IPS DF 19.7 (cell line): ENCODE results near the gene COL16A1.

Experiments
- DNase-seq: peaks from one replicate; pipeline ENCODE4 v3.0.0-alpha.2; 2013; ENCODE audit warnings: low read depth, low spot score

Gene COL16A1

GRCh38 chr1:31688233-31688918 is 15.4 kb downstream of the COL16A1 start:
- DNase-seq: no peak

DNA sequence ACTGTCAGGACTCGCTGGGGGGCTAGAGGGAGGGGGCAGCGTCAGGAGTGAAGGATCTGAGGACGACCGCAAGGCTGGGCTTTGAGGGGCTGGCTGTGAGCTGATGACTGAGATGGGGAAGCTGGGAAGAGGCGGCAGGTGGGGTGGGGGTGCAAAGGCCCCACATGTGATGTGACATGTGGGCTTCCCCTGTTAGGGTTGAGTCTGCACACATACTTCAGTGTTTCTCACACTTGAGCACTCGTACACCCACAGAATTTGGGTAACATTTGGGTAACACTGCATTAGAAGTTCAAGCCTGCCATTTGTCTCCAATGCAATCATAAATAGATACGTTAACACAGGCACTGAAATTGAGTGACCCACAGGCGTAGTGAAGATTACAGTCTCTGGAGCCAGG is 16.2 kb downstream of the COL16A1 start:
- no peak for DNase-seq

GRCh38 chr1:31685795-31686194 is 18.0 kb downstream of the COL16A1 start:
- DNase-seq: no peak

DNA sequence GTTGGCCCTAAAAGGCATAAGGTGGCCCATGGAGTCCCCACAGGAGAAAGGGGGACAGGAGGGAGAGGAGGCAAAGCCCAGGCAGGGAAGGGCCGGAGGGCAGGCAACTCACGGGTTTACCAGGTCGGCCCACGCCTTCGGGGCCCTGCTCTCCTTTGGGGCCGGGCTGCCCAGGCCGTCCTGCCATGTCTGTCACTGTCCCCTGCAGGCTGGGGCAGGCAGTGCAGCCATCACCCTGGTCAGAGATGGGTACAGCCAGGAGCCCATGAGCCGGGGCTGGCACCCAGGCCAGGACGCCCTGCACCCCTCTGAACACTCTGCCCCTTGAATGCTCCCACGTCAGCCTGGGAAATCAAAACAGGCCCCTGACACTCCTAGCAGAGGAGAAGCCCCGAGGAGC is 19.8 kb downstream of the COL16A1 start:
- no peak for DNase-seq

GRCh38 chr1:31681415-31681814 is 22.4 kb downstream of the COL16A1 start:
- DNase-seq: no peak

DNA sequence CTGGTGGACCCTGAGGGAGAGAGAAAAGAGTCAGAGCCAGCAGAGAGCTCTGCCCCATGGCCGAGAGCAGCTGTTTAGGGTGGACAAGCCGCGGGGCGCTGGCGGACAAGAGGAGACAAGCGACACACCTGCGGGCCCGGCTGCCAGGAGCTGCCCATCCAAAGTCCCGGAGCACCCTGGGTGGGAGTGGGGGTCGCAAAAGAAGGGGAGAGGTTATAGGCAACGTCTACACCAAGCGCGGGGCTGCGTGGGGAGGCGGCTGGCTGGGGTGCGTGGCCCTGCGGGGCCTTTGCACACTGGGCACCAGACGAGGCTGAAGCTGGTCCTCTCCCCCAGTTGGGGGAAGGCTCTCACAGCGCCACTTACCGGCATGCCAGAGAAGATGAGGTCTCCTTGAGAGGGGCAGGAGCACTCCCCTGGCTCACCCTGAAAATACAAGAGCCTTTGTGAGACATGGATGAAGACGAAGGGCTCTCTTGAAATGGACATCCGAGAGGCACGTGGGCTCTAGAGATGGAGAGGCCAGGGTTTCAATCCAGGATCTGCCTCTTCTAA is 24.1 kb downstream of the COL16A1 start:
- DNase-seq: no peak

DNA sequence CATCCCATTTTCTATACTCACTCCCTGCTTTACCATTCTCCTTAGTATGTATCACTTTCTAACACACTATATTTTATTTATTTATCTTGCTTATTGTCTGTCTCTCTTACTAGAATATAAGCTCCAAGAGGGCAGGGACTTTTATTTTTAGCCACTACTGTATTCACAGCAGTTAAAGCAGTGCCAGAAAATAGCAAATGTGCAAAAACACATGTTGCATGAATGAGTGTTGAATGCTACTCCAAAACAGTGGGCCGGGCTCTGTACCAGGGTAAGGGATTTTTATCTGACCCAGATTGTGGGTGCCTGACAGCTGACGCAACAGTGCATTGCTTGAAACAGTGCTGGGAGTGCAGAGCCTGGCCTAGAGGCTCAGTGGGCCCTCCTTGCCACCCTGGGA is 24.7 kb downstream of the COL16A1 start:
- DNase-seq: no peak

DNA sequence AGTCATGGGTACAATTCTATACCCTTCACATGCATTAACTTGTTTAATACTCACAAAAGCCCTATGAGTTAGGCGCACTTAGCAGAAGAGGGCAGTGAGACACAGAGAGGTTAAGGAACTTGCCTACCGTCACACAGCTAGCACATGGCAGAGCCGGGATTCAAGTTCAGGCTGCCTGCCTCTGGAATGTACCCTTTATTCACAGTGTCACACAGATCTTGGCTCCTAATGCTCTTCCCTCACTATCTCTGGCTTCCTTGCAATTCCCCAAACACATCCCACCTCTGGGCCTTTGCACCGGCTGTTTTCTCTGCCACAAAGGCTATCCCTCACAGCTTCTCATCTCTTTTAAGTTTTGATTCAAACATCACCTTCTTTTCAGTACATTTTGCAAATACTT is 25.1 kb downstream of the COL16A1 start:
- no peak for DNase-seq

DNA sequence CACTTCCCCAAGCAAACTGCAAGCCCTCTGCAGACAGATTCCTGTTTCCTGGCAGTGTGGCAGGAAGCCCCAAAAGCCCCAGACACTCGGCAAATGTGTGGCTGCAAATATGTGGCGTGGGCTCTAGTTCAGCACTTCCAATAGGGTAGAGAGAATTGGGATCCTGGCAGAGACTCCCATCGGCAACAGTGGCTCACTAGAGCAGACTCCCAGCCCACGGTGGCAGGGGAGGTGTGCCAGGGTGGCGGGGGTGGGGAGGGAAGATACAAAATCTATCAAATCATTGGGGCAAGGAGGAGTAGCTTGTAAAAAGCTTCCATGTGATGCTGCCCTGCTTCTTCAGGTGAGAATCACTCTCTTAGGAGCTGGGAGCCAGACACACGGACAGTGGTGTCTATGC is 25.9 kb downstream of the COL16A1 start:
- no peak for DNase-seq

DNA sequence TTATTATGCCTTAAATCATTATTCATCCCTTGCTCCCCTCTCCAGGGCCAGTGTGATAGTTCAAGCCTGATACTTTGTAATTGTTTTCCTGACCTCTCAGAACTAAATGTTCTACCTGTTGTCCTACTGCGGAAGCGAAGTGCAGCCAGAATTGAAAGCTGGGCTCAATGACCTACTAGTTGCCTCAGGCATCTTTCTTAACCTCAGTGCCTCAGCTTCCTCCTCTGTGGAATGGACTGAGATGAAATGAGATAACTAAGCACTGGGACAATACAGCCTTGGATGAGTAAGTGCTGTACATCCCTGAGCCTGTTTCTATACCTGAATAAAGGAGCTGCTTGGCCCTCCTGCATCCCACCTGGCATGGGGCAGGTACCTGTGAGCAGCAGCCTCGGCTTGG is 26.4 kb downstream of the COL16A1 start:
- DNase-seq: no peak

DNA sequence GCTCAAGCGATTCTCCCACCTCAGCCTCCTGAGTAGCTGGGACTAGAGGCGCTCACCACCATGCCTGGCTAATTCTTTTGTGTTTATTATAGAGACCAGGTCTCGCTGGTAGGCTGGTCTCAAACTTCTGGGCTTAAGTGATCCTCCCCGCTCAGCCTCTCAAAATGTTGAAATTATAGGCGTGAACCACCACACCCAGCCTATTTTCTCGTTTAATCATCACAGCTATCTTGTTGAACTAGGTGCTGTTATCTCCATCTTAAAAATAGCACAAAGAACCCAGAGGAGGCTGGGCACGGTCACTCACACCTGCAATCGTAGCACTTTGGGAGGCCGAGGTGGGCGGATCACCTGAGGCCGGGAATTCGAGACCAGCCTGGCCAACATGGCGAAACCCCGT is 28.1 kb downstream of the COL16A1 start:
- no peak for DNase-seq

- DNase-seq: no peak
These were observed 28.7 kb downstream of the COL16A1 start for GRCh38 chr1:31675161-31675560.

DNA sequence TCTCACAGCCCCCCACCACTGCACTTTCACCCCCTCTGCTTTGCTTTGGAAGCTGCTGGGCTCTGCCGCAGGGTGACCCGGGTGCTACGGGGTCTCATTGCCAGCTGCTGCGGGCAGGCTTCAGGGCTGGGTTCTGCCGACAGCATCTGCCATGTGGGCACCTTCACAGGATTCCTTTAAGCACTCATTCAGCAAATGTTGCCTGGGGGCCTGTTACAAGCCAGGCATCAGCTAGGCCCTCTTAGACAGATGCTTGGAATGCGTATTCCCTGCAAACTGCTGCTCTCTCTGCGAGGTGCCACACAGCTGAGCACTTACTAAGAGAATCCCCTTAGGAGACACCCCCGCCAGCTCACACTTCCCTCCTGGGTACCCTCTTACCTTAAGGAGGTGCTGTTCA is 29.2 kb downstream of the COL16A1 start:
- DNase-seq: no peak

DNA sequence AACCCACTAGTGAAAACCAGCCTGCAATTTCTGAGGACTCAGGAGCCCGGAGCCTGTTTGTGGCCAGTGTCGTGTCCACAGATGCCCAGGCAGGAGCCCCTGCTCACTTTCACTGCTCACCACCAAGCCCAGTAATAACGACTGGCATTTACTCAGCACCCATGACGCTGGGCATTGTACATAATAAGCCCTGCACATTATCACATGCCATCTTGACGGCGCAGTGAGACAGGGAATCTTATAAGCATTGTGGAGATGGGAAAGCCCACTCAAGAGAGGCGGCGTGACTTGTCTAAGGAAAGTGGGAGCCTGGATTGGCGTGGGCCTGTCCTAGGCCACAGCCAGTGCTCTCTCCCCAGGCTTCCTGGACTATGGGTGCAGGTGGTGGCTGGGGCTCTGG is 30.4 kb downstream of the COL16A1 start:
- no peak for DNase-seq

DNA sequence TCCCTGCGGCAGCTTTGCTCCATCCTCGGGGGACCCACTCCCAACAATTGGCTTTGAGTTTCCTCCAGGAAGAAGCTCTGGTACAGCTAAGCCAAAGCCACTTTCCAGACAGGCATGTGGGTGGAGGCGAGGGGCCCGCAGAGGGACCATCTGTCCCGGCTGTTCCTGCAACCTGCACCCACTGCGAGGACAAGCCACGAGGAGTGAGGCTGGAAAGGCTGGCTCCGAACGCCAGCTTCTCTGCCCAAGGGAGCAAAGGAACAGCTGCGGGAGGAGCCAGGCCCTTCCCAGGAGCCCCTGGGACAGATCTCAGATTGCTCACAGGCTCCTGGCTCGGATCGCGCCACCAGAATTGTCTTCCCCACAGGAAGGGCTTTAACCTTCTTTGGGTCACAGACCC is 30.8 kb downstream of the COL16A1 start:
- DNase-seq: no peak

DNA sequence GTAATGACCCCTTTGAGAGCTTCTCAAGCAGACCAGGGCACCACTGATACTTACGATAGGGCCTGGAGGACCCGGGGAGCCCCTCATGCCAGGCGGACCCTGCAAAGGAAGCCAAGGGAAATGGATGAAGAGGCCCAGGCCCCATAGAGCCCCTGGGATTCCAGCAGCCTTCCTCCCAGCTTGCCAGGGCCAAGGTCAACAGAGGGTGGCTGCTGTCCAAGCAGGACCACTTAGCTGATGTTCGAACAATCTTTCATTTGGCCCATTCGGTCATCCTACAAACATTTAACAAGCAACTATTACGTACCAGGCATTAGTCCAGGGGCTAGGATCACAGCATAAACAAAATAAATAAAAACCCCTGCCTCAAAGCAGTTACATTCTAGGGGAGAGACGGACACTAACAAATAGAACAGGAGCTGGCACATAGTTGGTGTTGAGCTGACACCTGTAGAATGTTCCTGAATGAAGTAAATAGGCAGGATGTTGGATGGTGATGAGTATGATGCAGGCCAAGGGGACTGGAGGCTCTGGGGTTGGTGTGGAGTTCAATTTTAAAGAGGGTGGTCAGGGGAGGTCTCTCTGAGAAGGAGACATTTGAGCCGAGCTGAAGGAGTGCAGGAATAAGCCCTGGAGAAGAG is 32.1 kb downstream of the COL16A1 start:
- DNase-seq: no peak

GRCh38 chr1:31671147-31671546 is 32.7 kb downstream of the COL16A1 start:
- no peak for DNase-seq

- DNase-seq: no peak
These were observed 33.2 kb downstream of the COL16A1 start for GRCh38 chr1:31670593-31670964.

DNA sequence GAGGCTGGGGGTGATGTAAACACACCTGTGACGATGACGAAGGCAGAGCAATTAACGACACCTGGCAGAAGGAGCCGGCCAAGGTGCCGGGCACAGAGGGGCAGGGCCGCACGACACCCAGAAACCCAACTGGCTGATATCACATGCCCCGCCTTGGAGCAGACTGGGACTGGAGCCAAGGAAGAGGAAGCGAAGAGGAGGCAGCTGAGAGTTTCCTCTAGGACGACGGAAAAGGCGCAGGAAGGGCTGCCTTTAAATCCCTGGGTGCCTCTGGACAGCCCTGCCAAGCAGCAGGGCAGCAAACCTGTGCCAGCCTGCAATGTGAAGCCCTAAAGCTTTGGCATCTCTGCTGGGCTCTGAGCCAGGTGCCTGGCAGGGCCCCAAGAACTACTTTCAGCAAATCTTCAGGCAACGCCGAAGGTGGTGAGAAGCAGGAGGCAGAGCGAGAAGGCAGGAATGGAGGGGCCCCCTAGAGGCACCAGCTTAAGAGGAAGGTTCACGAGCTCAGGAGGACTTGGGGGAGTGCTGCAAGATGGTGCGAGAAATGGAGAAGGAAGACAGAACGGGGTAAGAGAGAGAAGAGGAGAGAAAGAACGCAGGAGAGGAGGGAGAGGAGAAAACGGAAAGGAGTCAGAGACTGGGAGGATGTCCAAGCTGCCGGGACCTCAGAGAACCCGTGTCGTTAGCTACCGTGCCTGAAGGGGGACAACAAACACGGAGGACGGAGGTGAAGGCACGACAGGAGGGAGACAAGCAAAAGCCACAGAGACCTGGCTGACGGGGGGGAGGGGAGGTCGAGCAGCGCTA is 33.8 kb downstream of the COL16A1 start:
- no peak for DNase-seq

DNA sequence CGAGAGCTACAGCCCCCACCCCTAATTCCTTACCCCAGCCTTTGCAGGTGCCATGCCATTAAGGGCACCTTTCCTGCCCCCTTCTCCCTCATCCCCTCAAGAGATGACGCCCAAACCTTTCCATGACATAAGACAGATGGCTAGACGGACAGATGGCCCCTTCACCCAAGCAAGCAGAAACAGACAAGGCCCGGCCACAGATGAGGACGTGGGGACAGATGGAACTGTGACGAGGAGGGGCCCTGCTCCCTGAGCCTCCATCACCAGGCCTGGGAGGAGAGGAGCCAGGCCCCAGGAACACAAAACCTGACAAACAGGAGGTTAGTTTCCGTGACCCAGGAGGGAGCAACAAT is 34.4 kb downstream of the COL16A1 start:
- no peak for DNase-seq

DNA sequence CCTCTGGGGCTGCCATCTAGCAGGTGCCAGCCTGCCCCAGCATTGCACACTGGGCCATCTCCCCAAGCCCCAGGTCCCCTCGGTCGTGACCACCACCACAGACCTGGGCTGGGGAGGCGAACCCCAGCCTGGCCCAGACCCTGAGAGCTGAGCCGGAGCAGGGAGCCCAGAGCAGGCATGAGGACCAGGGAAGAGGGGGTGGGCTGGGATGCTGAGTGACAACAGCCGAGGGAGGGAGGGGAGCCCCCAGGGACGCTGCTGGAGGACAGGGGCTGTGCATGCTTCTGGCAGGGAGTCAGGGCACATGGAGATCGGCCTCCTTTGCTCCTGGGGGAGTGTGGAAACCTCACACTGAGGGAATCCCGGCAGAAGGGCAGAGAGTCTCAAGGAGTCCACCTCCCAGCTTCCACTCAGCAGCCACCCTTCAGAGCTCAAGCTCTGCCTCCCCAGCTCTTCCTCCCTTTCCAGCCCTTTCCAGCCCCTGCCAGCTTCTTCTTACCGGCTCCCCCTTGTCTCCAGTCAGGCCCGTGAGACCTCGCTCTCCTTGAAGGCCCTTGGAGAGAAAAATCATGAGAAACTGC is 35.4 kb downstream of the COL16A1 start:
- DNase-seq: no peak

DNA sequence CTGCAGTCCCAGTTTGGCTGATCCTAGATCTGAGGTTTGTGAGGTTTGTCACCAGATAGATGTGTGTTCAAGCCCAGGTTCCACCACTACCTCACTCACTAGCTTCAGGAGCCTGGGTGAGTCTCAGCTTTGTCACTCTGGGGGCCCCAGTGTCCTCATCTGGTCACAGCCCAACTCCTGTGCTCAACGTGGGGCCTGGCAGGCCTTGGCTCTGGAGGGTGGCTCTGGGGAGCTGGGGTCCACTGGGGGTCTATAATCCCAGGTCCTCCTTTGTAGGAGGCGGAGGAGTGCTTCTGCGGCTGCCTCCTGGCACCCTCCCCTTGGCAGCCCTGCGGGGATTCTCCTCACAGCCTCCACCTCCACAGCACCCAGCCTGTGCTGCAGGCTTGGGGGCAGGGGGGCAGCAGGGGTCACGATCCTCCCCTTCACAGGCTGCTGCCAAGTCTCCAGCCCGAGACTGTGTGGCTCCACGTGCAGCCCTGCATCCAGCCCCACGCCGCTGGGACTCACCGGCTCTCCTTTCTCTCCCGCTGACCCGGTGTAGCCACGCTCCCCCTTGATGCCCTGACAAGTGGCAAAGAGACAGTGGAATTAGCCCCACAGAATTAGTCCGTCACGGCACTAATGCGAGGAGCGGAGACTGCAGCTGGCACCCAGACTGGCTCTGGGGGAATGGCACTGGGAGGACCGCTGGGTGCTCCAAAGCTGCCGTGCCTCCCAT is 36.6 kb downstream of the COL16A1 start:
- no peak for DNase-seq
